Measurements from ENCODE around the gene KCTD5.

Gene KCTD5

DNA sequence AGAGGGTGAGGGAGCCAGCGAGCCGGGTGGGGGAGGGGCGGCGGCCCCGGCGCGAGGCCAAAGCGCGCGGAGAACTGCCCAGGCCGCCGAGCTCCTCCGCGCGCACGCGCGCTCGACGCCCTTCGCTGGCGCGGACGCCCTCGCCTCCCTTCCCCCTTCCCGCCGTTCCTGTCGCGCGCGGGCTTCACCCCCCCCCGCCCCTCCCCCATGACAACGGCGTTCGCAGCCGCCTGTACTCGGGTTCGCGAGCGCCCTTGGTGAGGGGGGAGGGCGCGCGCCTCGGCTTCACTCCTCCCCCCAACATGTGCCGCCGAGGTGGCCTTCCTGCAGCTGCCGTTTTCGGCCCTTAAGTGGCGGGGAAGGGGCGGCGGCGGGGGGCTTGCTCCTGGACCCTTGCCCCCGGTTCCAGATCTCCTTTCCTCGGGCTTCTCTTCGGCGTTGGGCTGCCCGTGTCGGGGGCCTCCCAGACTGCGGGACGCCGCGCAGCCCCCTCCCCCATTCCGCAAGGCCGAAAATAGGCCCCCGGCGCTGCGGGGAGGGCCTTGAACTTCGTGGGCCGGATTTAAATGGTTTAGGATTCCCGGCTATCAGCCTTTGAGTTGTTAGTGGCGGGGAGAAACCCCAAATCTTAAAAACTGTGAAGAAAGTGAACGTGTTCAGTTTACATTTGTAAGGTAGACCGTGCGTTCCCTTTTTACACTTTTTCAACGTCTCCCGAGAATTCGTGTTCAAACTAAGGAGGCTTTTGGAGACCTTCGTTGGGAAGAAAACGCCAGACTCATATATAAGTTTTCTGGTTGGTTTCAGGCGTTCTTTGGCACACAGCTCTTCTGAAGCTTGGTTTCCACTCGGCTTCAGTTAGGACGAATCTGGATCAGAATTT is 70.8 kb downstream of the KCTD5 start:
- peak; percentile 48 to 68 for DNase-seq

DNA sequence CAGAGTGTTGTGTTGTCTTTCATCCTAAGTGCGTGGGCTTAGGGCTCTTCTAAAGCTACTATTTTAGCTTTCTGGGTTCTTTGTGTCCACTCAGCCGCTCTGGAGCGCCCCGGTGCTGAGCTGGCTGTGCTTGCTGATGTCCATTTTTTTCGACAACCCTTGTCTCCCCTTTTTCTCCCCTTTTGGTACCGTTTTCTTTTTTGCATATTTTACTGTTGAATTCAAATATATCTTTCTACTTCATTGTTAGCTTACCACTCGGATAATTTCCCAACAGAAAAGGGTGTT is 71.4 kb downstream of the KCTD5 start:
- no peak for DNase-seq

DNA sequence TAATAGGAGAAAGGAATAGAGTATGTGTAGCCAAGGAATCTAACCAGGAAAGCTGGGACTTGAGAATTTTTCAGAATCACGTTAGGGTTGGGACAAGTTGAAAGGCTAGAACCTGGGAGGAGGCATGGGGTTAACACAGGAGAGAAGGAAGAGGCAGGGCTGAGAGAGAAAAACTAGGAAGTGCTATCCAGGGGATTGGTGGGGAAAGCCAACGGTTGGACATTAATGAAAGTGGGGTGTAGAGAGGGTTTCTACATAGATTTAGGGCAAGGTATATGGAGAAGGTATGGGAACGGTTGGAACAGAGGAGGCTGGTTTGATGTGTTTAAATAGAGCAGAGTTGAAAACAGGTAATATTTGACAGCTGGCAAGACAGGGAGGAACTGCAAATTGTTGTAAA is 72.8 kb downstream of the KCTD5 start:
- DNase-seq, result no peak

DNA sequence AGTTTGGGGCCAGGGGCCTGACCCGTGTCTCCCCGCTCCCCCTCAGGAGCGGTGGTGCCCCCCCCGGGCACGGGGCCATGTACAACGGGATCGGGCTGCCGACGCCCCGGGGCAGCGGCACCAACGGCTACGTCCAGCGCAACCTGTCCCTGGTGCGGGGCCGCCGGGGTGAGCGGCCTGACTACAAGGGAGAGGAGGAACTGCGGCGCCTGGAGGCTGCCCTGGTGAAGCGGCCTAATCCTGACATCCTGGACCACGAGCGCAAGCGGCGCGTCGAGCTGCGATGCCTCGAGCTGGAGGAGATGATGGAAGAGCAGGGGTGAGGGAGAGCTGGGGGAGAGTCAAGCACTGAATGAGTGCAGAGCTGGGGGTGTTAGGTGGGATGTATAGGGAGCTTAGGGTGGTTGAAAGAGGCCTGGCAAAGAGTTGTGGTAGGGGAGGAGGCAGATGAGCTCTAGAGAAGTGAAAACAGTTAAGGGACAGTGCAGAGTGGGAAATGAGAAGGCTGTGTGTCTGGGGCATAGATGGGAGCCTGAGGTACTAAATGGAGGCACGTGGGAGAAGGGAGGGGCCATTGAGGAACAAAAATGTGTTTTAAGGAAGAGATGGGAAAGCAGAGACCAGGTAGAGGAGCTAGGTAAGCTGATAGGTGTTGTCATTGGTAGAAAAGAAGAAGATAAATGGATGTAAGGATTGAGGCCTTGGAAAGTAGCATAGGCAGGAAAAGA is 74.1 kb downstream of the KCTD5 start:
- no peak for DNase-seq

DNA sequence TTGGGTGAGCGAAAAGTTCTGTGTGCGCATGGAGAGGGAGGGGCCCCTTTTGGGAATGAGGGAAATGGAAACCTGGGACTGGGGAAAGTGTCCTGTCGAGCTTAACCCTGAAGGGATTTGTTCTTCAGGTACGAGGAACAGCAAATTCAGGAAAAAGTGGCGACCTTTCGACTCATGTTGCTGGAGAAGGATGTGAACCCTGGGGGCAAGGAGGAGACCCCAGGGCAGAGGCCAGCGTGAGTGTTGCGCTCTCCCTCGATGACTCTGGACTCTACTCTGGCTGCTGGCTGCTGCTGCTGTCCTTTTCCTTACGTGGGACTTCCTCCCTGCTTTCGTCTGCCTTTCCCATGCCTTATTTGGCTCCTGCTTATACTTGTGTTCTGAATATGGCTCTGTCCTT is 75.0 kb downstream of the KCTD5 start:
- no peak for DNase-seq
